ENCODE data around the gene COL4A6.

GRCh38 chrX:108264376-108264775, 173.8 kb downstream of the COL4A6 start:
- TF ChIP-seq ASH2L (IDR thresholded peaks at IDR 0.05; ENCODE audit: low read length) (no peak), CBX8 (IDR thresholded peaks at IDR 0.05; ENCODE audit: borderline replicate concordance, low read depth, low read length) (no peak), EZH2 (IDR thresholded peaks at IDR 0.05; ENCODE audit: low read depth, low read length, severe bottlenecking) (no peak), SIN3A (conservative IDR thresholded peaks at IDR 0.05 in 1 of 2, IDR thresholded peaks at IDR 0.05 in 1 of 2; ENCODE audit: low read depth in 1 of 2, low read length in 2 of 2) (no peak), KDM1A (IDR thresholded peaks at IDR 0.05; ENCODE audit: borderline replicate concordance, low read length) (no peak), CHD2 (IDR thresholded peaks at IDR 0.05; ENCODE audit: low read length) (no peak), JUN (IDR thresholded peaks at IDR 0.05; ENCODE audit: low read depth, low read length) (no peak), TEAD4 (IDR thresholded peaks at IDR 0.05; ENCODE audit: low read depth, low read length) (no peak), ZNF274 (IDR thresholded peaks at IDR 0.05; ENCODE audit: borderline replicate concordance, extremely low read depth, low read length) (no peak), POLR2A (IDR thresholded peaks at IDR 0.05; ENCODE audit: control extremely low read depth in 1 of 2, low read depth in 2 of 2, low read length in 2 of 2) (no peak), BCL11A (IDR thresholded peaks at IDR 0.05; ENCODE audit: low read depth in 2 of 2, low read length in 2 of 2) (no peak)
- TF ChIP-seq, protein P1, sequence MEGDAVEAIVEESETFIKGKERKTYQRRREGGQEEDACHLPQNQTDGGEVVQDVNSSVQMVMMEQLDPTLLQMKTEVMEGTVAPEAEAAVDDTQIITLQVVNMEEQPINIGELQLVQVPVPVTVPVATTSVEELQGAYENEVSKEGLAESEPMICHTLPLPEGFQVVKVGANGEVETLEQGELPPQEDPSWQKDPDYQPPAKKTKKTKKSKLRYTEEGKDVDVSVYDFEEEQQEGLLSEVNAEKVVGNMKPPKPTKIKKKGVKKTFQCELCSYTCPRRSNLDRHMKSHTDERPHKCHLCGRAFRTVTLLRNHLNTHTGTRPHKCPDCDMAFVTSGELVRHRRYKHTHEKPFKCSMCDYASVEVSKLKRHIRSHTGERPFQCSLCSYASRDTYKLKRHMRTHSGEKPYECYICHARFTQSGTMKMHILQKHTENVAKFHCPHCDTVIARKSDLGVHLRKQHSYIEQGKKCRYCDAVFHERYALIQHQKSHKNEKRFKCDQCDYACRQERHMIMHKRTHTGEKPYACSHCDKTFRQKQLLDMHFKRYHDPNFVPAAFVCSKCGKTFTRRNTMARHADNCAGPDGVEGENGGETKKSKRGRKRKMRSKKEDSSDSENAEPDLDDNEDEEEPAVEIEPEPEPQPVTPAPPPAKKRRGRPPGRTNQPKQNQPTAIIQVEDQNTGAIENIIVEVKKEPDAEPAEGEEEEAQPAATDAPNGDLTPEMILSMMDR (IDR thresholded peaks at IDR 0.05; ENCODE audit: control extremely low read depth in 1 of 3, insufficient read depth in 1 of 3, low read depth in 1 of 3, low read length in 3 of 3): no peak

Measured in H1 (cell line).